Putamen (tissue), 1 donor: ENCODE data around the gene SLC25A22.

ENCODE experiments used
- DNase-seq: peaks from one replicate; pipeline ENCODE4 v3.0.0-alpha.2; 2016; ENCODE audit warnings: low spot score

Gene SLC25A22

GRCh38 chr11:798093-798713 is at the start of gene SLC25A22:
Gene SLC25A22, minus strand, starts transcription at chr11:798281. Its CDS starts 3,275 bp downstream, at chr11:795006.
- peak; percentile 76 for DNase-seq

GRCh38 chr11:847876-848275 is 49.8 kb upstream of the SLC25A22 start:
- no peak for DNase-seq

GRCh38 chr11:846496-847098 is 48.5 kb upstream of the SLC25A22 start:
- DNase-seq, result no peak

- DNase-seq, result no peak
Observed at GRCh38 chr11:845872-846495, 47.9 kb upstream of the SLC25A22 start.

- DNase-seq, result no peak
Observed at GRCh38 chr11:844693-845644, 46.9 kb upstream of the SLC25A22 start.

- no peak for DNase-seq
Observed at GRCh38 chr11:843818-844692, 46.0 kb upstream of the SLC25A22 start.

GRCh38 chr11:843086-843734 is 45.1 kb upstream of the SLC25A22 start:
- no peak for DNase-seq

- peak; percentile 85 for DNase-seq
Observed at GRCh38 chr11:842370-843002, 44.4 kb upstream of the SLC25A22 start, which contains the start of the genes POLR2L and TSPAN4. Gene POLR2L, minus strand, starts transcription at chr11:842529. Its CDS starts 21 bp downstream, at chr11:842508. Gene TSPAN4, plus strand, starts transcription at chr11:842852. Its CDS starts 7,453 bp downstream, at chr11:850305.

GRCh38 chr11:841981-842369 is 43.9 kb upstream of the SLC25A22 start:
- DNase-seq, result no peak

GRCh38 chr11:839875-840617 is 42.0 kb upstream of the SLC25A22 start:
- no peak for DNase-seq

- no peak for DNase-seq
Observed at GRCh38 chr11:839280-839623, 41.2 kb upstream of the SLC25A22 start.

- no peak for DNase-seq
Observed at GRCh38 chr11:838441-839279, 40.6 kb upstream of the SLC25A22 start.

GRCh38 chr11:837990-838307 is 39.9 kb upstream of the SLC25A22 start:
- DNase-seq, result no peak

- DNase-seq, result no peak
Observed at GRCh38 chr11:837189-837989, 39.3 kb upstream of the SLC25A22 start.

- no peak for DNase-seq
Observed at GRCh38 chr11:836700-837099, 38.6 kb upstream of the SLC25A22 start.

- no peak for DNase-seq
Observed at GRCh38 chr11:836274-836673, 38.2 kb upstream of the SLC25A22 start.

- DNase-seq, result no peak
Observed at GRCh38 chr11:834371-835316, 36.6 kb upstream of the SLC25A22 start.
